HG02885 (cell line): ENCODE data around the gene LTBR.
"Not testable (repeated sequence)": the region's sequence is repeated elsewhere in the genome, so short reads cannot be mapped to it uniquely, and the experiment has no call there.

ENCODE experiments used
- ATAC-seq: cut with Tn5 transposase; IDR thresholded peaks from one replicate; pipeline ENCODE4 v1.9.1; 2021; ENCODE audit warnings: mild to moderate bottlenecking; ENCODE audit not compliant: unreplicated experiment, poor library complexity

The LTBR gene

GRCh38 chr12:6420364-6420763, 36.4 kb downstream of the LTBR start:
- no peak for ATAC-seq

DNA sequence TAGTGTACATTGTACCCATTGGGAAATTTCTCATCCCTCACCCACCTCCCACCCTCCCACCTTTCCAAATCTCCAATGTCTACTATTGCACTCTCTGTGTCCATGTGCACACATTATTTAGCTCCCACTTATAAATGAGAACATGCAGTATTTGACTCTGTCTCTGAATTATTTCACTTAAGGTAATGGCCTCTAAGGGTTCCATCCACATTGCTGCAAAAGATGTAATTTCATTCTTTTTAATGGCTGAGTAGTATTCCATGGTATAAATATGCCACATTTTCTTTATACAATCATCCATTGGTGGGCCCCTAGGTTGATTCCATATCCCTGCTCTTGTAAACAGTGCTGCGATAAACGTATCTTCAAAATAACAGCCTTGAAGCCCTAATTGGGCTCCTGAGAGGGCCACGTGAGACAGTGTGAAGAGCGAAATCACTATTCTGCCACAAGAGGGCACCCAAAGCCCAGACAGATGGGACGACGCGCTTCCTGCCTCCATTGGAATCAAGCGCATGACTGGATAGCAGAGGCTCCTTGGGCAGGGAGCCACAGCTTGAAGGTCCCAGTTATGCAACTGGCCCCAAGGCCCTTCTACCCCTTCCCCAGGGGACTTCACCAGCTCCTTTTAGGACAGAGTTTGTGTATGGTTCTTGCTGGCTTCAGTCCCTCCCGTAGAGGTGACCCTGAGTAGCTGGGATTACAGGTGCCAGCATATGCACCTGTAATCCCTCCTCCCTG, 39.5 kb downstream of the LTBR start:
- ATAC-seq, result peak; percentile 46

GRCh38 chr12:6424008-6424347, 40.0 kb downstream of the LTBR start:
- ATAC-seq, result no peak

- no peak for ATAC-seq
Measured at GRCh38 chr12:6424866-6425265, 40.9 kb downstream of the LTBR start.

DNA sequence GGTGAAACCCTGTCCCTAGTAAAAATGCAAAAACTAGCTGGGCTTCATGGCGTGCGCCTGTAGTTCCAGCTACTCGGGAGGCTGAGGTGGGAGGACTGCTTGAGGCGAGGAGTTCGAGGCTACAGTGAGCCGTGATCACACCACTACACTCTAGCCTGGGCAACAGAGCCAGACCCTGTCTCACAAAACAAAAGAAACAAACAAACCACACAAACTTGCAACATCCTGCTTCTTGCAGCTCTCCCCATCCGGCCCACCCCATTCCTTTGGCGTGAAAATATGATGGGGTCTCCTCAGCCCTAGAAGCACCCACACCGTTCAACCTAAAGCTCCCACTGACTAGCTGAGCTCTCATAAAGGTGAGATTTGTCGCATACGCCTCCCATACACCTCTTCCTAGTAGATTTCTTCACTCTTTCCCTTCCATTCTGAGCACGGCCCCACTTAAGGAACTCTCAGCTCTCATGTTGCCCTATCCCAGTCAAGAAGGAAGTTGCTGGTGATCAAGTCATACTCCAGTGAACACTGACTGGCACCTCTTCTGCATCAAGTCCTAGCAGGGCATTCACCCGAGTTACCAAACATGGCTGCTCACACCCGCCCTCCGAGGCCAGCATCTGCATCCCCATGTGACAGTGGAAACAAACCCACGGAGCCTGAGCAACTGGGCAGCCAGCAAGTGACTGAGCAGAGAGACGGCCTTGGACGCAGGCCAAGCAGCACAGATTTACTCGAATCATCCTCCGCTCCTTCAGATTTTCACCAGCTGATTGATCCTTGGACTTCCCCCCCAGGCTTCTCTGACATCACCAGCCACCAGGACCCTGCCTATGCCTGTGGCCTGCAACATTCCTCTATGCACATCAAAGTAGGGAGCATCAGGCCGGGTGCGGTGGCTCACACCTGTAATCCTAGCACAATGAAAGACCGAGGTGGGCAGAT, 41.9 kb downstream of the LTBR start:
- ATAC-seq, result no peak

DNA sequence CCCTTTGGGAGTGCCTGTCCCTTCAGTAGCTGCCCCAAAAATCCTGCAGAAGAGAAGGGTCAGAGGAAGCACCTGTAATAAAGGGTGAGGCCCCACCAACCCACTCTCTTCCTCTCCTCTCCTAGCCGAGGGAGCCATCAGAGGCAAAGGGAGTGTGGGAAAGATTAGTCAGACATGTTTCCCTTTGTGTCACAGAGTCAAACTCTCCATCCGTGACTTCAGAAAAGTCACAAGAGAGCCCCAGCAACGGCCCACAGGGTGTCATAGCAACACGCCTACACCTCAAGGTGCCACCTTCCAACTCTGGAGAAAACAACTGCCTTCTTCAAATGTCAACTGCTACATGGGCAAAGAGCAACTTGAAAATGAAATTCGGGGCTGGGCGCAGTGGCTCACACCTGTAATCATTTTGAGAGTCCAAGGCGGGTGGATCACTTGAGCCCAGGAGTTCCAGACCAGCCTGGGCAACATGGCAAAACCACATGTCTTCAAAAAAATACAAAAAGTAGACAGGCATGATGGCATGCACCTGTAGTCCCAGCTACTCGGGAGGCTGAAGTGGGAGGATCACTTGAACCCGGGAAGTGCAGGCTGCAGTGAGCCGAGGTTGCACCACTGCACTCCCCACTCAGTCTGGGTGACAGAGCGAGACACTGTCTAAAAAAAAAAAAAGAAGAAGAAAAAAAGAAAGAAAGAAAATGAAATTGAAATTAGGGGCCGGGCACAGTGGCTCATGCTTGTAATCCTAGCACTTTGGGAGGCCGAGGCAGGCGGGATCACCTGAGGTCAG, 43.1 kb downstream of the LTBR start:
- ATAC-seq, result peak; percentile 71

GRCh38 chr12:6427796-6428195, 43.8 kb downstream of the LTBR start:
- not testable (repeated sequence) for ATAC-seq

GRCh38 chr12:6428326-6428725, 44.4 kb downstream of the LTBR start:
- ATAC-seq, result no peak

DNA sequence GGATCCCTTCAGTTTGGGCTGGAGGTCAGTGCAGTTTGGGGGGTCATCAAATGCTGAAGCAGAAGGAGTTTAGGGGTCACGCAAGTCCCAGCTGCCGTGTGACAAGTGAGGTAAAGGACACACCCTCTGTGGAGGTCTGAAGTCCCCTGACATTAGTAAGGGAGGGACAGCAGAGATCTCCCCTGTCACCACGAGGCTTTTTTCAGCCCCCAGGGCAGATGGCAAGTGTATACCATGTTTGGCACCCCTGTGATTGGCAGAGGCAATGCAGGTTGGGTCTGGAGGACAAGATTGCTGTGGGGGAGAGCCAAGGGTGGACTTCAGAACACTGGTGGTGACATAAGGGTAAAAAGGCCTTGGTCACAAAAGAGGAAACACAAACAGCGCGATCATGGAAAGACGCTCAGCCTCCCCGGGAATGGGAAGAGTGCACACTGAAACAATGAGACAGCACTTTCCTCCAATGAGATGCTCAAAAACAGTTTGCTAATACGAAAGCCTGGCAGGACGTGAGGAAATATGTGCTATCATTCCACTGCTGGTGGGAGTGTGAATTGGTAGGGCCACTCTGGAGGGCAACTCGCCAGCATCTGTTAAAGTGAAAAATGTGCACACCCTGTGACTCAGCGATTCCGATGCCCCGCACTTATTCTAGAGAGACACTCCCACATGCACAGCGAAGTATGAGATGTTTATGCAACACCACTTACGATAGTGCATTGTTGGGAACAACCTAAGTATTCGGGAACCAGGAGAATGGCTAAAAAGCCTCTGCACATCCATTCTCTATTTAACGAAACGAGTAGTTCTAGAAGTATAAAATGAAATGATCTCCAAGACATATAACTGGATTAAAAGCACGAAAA, 46.4 kb downstream of the LTBR start:
- no peak for ATAC-seq

DNA sequence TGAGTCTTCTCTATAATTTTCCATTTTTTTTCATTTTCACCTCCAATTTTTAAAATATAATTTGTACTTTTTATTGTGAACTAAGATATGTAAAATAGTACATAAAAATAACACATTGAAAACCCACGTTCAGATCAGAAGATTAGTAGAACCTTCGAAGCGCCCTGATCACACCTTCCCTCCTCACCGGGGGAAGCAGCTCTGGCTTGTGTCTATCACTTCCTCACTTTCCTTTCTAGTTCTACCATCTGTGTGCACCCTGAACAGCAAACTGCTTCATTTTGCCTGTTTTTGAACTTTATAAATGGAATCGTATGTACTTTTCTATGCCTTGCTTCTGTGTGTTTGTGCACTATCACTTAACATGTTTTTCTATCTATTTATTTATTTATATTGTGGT, 49.0 kb downstream of the LTBR start:
- ATAC-seq, result no peak

- ATAC-seq, result no peak
Measured at GRCh38 chr12:6434205-6435140, 50.5 kb downstream of the LTBR start.

DNA sequence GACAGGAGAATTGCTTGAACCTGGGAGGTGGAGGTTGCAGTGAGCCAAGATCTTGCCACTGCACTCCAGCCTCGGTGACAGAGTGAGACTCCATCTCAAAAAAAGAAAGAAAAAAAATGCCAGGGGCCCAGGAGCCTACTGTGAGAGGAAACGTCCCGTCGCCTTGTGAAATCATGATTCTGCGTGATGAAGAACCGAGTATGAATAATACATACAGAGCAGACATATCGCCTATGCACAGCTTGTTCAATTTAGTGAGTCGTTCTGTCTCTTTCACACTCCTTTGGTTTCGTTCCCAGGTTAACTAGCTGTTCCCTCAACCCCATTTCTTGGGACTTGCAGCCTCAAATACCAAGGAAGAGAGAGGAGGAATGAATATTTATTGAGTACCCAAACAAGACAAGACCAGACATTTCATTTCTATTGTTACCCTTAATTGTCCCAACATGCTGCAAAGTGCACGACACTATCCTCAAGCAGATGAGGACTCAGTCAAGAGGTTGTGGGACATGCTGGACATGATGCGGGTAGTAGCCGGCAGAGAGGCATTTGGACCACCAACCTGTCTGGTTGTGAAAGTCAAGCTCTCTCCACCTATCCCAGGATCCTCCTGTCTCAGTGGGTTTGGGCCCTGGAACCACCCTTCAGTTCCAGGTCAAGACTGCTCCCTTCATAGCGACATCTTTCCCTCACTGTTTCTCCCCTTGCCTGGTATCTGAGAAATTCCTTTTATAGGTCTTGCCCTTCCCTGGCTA, 52.2 kb downstream of the LTBR start:
- no peak for ATAC-seq

- no peak for ATAC-seq
Measured at GRCh38 chr12:6437586-6437985, 53.6 kb downstream of the LTBR start.

DNA sequence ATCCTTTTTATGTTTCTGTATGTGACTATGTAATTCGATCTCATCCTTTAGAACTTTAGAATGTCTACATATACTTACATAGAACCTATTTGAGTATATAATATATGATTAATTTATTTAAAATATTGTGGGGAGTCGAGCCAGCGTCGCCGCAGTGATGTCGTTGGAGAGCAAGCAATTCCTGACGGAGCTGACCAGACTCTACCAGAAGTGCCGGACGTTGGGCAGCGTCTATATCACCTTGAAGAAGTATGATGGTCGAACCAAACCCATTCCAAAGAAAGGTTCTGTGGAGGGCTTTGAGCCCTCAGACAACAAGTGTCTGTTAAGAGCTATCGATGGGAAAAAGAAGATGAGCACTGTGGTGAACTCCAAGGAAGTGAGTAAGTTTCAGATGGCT, 54.4 kb downstream of the LTBR start:
- ATAC-seq, result no peak

GRCh38 chr12:6440391-6440790, 56.4 kb downstream of the LTBR start:
- ATAC-seq, result no peak
